ENCODE results near the gene AQP9. TPM values are rescaled to one million over a fixed set of nuclear protein-coding genes. Genes with fewer than 3 reads are reported as not detected.

AQP9 gene
- total RNA-seq, 4 donors from 2014 or later: 0.50 to 5.1 (median 3.0) TPM; not detected in 1

GRCh38 chr15:58163985-58164384 lies 25.8 kb downstream of the AQP9 start:
- no peak overlapping the region for H3K27ac ChIP-seq
- ATAC-seq: no peak
- no peak overlapping the region for H3K4me3 ChIP-seq
- WGBS, 2 donors (ENCODE audit: low coverage in 1 of 2): 60 to 67% methylated on average over 3 to 4 of the region's 4 CpGs
- H3K9me3 ChIP-seq: no peaks in the 10 kb centered on the region
- no peaks in the 10 kb centered on the region for H3K36me3 ChIP-seq
- no peak for TF ChIP-seq POLR2A (IDR thresholded peaks at IDR 0.05)
- TF ChIP-seq EP300 (IDR thresholded peaks at IDR 0.05): no peak
- TF ChIP-seq POLR2AphosphoS5 (IDR thresholded peaks at IDR 0.05): no peak
- no peak for TF ChIP-seq CTCF (IDR thresholded peaks at IDR 0.05)
- no peaks in the 10 kb centered on the region for H3K4me1 ChIP-seq
- peaks cover 8% of the 10 kb centered on the region for H3K27me3 ChIP-seq

DNA sequence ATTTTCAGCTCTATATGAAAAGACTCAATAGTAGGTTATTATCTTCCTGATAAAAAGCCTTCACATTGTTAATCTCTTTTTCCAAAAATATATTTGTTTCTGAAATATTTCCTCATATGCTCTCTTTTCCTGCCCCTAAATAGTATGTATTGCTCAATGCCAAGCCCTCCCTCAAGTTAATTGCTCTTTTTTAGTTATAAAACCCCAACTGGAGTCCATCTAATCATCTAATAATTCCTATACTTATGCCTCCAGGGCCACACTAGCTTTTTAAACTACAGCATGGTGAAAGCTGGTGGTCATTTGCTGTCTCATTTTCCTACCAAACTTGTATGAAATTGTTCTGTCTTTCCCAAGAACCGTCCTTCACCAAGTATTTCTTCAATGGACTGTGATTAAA lies 26.7 kb downstream of the AQP9 start:
- ATAC-seq: no peak
- 78 to 80% methylated on average over 1 of the region's 1 CpG for WGBS, 2 donors (ENCODE audit: low coverage in 1 of 2)
- H3K36me3 ChIP-seq: no peaks in the 10 kb centered on the region

GRCh38 chr15:58165661-58166060 lies 27.5 kb downstream of the AQP9 start:
- Histone ChIP-seq H3K4me1 (no peaks in the 10 kb centered on the region), H3K27ac (no peak overlapping the region), H3K4me3 (no peak overlapping the region), H3K9me3 (no peaks in the 10 kb centered on the region), H3K27me3 (peaks cover 8% of the 10 kb centered on the region), H3K36me3 (no peaks in the 10 kb centered on the region)
- no peak for ATAC-seq
- TF ChIP-seq EP300 (IDR thresholded peaks at IDR 0.05) (no peak), POLR2AphosphoS5 (IDR thresholded peaks at IDR 0.05) (no peak), CTCF (IDR thresholded peaks at IDR 0.05) (no peak), POLR2A (IDR thresholded peaks at IDR 0.05) (no peak)

More for the DNA sequence above, 26.7 kb downstream of the AQP9 start:
- Histone ChIP-seq H3K27ac (no peak overlapping the region), H3K4me1 (no peaks in the 10 kb centered on the region), H3K27me3 (peaks cover 8% of the 10 kb centered on the region), H3K9me3 (no peaks in the 10 kb centered on the region), H3K4me3 (no peak overlapping the region)
- no peak for TF ChIP-seq EP300 (IDR thresholded peaks at IDR 0.05)
- no peak for TF ChIP-seq POLR2AphosphoS5 (IDR thresholded peaks at IDR 0.05)
- no peak for TF ChIP-seq POLR2A (IDR thresholded peaks at IDR 0.05)
- TF ChIP-seq CTCF (IDR thresholded peaks at IDR 0.05): no peak

- TF ChIP-seq EP300 (IDR thresholded peaks at IDR 0.05) (no peak), POLR2AphosphoS5 (IDR thresholded peaks at IDR 0.05) (no peak), POLR2A (IDR thresholded peaks at IDR 0.05) (no peak), CTCF (IDR thresholded peaks at IDR 0.05) (no peak)
- WGBS, 2 donors (ENCODE audit: low coverage in 1 of 2): 66 to 77% methylated on average over 3 of the region's 3 CpGs
- H3K36me3 ChIP-seq: no peaks in the 10 kb centered on the region
- no peak overlapping the region for H3K4me3 ChIP-seq
- no peak overlapping the region for H3K27ac ChIP-seq
- no peak for ATAC-seq
- no peaks in the 10 kb centered on the region for H3K9me3 ChIP-seq
- H3K27me3 ChIP-seq: peaks cover 7% of the 10 kb centered on the region
- no peaks in the 10 kb centered on the region for H3K4me1 ChIP-seq
These were observed 29.0 kb downstream of the AQP9 start for GRCh38 chr15:58167095-58167691.

DNA sequence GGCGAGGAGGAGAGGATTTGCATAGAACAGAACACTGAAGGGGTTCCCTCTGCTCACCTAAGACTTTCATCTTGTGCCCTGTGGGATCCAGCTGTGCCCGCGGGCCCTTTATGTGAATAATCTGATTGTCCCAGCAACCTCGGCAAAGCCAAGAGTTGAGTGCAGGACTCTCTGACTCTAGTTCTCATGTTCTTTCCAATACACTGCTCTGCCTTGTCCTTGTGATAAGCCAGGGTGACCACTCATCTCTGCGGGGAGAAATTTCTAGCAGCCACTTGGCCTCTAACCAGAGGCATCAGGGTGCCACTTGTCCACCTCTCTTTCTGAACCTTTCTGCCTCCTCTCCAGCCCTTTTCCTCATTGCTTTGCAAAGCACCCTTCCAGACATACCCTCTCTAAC lies 31.8 kb downstream of the AQP9 start:
- no peak overlapping the region for H3K4me3 ChIP-seq
- H3K27me3 ChIP-seq: peaks cover 7% of the 10 kb centered on the region
- ATAC-seq: no peak
- no peaks in the 10 kb centered on the region for H3K4me1 ChIP-seq
- H3K27ac ChIP-seq: no peak overlapping the region
- TF ChIP-seq CTCF (IDR thresholded peaks at IDR 0.05) (no peak), POLR2AphosphoS5 (IDR thresholded peaks at IDR 0.05) (no peak), POLR2A (IDR thresholded peaks at IDR 0.05) (no peak), EP300 (IDR thresholded peaks at IDR 0.05) (no peak)
- 86 to 93% methylated on average over 4 to 5 of the region's 5 CpGs for WGBS, 2 donors (ENCODE audit: low coverage in 1 of 2)
- H3K9me3 ChIP-seq: no peaks in the 10 kb centered on the region
- H3K36me3 ChIP-seq: no peaks in the 10 kb centered on the region

All from gastroesophageal sphincter (tissue), 4 donors.